Endothelial cell of umbilical vein (primary cell): ENCODE results near the gene TMEM150C. TPM values are rescaled to one million over a fixed set of nuclear protein-coding genes. Genes with fewer than 3 reads are reported as not detected.

Experiments used
- BruUV-seq: library from RNA; stranded (reverse); fragments of 400-500 nt; replicated peaks from 2 replicates; lab custom pipeline; 2021; lab: Mats Ljungman, UMichigan
- CTCF ChIA-PET: fragments of 300-600, 350-600 bp; sonication (Branson Sonifier 250); formaldehyde crosslinking; loops from one replicate; lab custom pipeline; 2021; ENCODE audit warnings: antibody characterized with exemption, inconsistent platforms; lab: Charles Lee
- POLR2A ChIA-PET: fragments of 300-600, 350-600 bp; sonication (Branson Sonifier 250); formaldehyde crosslinking; loops from one replicate; lab custom pipeline; 2021; ENCODE audit warnings: antibody characterized with exemption, inconsistent platforms; lab: Charles Lee
- DNase-seq: peaks from one replicate; pipeline ENCODE4 v3.0.0-alpha.2; 2011; ENCODE audit warnings: low read depth, low spot score
- FAIRE-seq: peaks from 2 replicates; lab custom pipeline; 2011; peaks lifted over from hg19 to GRCh38; lab: Jason Lieb, UNC
- H2AFZ ChIP-seq: 2 replicates; pipeline ENCODE4 v1.6.0; 2012; ENCODE audit warnings: low read depth, low read length, control low read depth, inconsistent platforms
- H3K27ac ChIP-seq: 2 replicates; pipeline ENCODE4 v1.5.1; 2011; ENCODE audit warnings: low read depth, mild to moderate bottlenecking, control low read depth, low read length, moderate library complexity; ENCODE audit not compliant: insufficient read depth
- H3K27me3 ChIP-seq, 2 experiments: 2 replicates each; pipeline versions ENCODE4 v1.6.0 to v1.6.1; 2011; ENCODE audit warnings: low read length in 2 of 2, mixed read lengths in 1 of 2; ENCODE audit not compliant: control insufficient read depth in 2 of 2, insufficient read depth in 2 of 2
- H3K36me3 ChIP-seq, 2 experiments: 2 replicates in 1 of 2; 3 replicates in 1 of 2; pipeline ENCODE4 v1.5.1; 2011; ENCODE audit warnings: low read length in 2 of 2, mild to moderate bottlenecking in 1 of 2, moderate library complexity in 1 of 2; ENCODE audit not compliant: control insufficient read depth in 2 of 2, insufficient read depth in 2 of 2; ENCODE audit errors: extremely low read depth in 1 of 2
- H3K4me1 ChIP-seq: 3 replicates; pipeline ENCODE4 v1.5.1; 2011; ENCODE audit warnings: mild to moderate bottlenecking, low read length; ENCODE audit not compliant: control insufficient read depth, insufficient read depth; ENCODE audit errors: extremely low read depth
- H3K4me2 ChIP-seq: 2 replicates; pipeline ENCODE4 v1.6.1; 2011; ENCODE audit warnings: low read length, control low read depth, mixed read lengths; ENCODE audit not compliant: insufficient read depth
- H3K4me3 ChIP-seq, 3 experiments: fragments of 200-600 bp in 1 of 3; sonication (generic), shearing (Covaris generic) in 1 of 3; replicated peaks in 1 of 3; 2 replicates each; pipeline ENCODE4 v1.5.1; 2011 to 2016; ENCODE audit warnings: control low read depth in 3 of 3, low read length in 3 of 3, mild to moderate bottlenecking in 2 of 3, inconsistent platforms in 1 of 3, low read depth in 1 of 3, moderate library complexity in 1 of 3; ENCODE audit not compliant: insufficient read depth in 1 of 3
- H3K79me2 ChIP-seq: 2 replicates; pipeline ENCODE4 v1.6.0; 2012; ENCODE audit warnings: low read length, inconsistent platforms; ENCODE audit not compliant: control insufficient read depth, insufficient read depth
- H3K9ac ChIP-seq: replicated peaks from 2 replicates; pipeline ENCODE3; 2011; ENCODE audit warnings: low read length, control low read depth; ENCODE audit not compliant: insufficient read depth; ENCODE audit errors: extremely low read depth
- H3K9me1 ChIP-seq: replicated peaks from 3 replicates; pipeline ENCODE4 v1.6.0; 2011; ENCODE audit warnings: mild to moderate bottlenecking, low read length; ENCODE audit not compliant: control insufficient read depth, insufficient read depth; ENCODE audit errors: extremely low read depth
- H3K9me3 ChIP-seq: replicated peaks from 2 replicates; pipeline ENCODE4 v1.5.1; 2012; ENCODE audit warnings: low read length, inconsistent platforms; ENCODE audit not compliant: control insufficient read depth, insufficient read depth
- H4K20me1 ChIP-seq: replicated peaks from 2 replicates; pipeline ENCODE3; 2011; ENCODE audit warnings: mild to moderate bottlenecking, low read length; ENCODE audit not compliant: control insufficient read depth, insufficient read depth; ENCODE audit errors: extremely low read depth
- CTCF ChIP-seq, 2 donors: IDR thresholded peaks; 1 replicate in 1 of 2; 2 replicates in 1 of 2; pipeline ENCODE4 v1.5.1; 2011; ENCODE audit warnings: low read length in 2 of 2, mild to moderate bottlenecking in 2 of 2, moderate library complexity in 2 of 2, control low read depth in 1 of 2, inconsistent platforms in 1 of 2, low read depth in 1 of 2; ENCODE audit not compliant: insufficient read depth in 1 of 2; ENCODE audit errors: extremely low read depth in 1 of 2
- EZH2 ChIP-seq: IDR thresholded peaks from 2 replicates; pipeline ENCODE4 v1.6.1; 2012; ENCODE audit warnings: borderline replicate concordance, low read depth, mild to moderate bottlenecking, moderate library complexity, low read length, inconsistent platforms; ENCODE audit not compliant: severe bottlenecking
- FOS ChIP-seq: IDR thresholded peaks from 2 replicates; pipeline ENCODE4 v1.6.1; 2011; ENCODE audit warnings: mild to moderate bottlenecking, low read length, moderate library complexity, borderline replicate concordance; ENCODE audit not compliant: insufficient read depth
- GATA2 ChIP-seq: IDR thresholded peaks from 2 replicates; pipeline ENCODE4 v1.7.0; 2011; ENCODE audit warnings: low read depth, mild to moderate bottlenecking, moderate library complexity, mixed read lengths, low read length; ENCODE audit not compliant: insufficient read length, insufficient read depth
- JUN ChIP-seq: IDR thresholded peaks from 2 replicates; pipeline ENCODE4 v1.6.1; 2011; ENCODE audit warnings: borderline replicate concordance, low read depth; ENCODE audit not compliant: insufficient read length, insufficient read depth
- MAX ChIP-seq: IDR thresholded peaks from 2 replicates; pipeline ENCODE4 v1.6.1; 2011; ENCODE audit not compliant: insufficient read depth, insufficient read length
- MYC ChIP-seq: IDR thresholded peaks from one replicate; pipeline ENCODE4 v1.6.1; 2011; ENCODE audit warnings: mild to moderate bottlenecking, low read depth, low read length
- POLR2A ChIP-seq: IDR thresholded peaks from 2 replicates; pipeline ENCODE4 v1.6.1; 2012; ENCODE audit warnings: low read depth, mild to moderate bottlenecking, control low read depth, low read length
- POLR2AphosphoS5 ChIP-seq: IDR thresholded peaks from 2 replicates; pipeline ENCODE4 v1.6.1; 2012; ENCODE audit warnings: low read depth, mild to moderate bottlenecking, control low read depth, low read length, moderate library complexity; ENCODE audit not compliant: insufficient read depth
- dilution Hi-C: fragments of 300-500 bp; cut with MboI; formaldehyde crosslinking; loops from one replicate; pipeline ENCODE4 v1.15.0; 2019; ENCODE audit warnings: low sequenced_read_pairs; ENCODE audit not compliant: extremely low pct_ligation_motif_present
- intact Hi-C: fragments of 100-400 bp; cut with micrococcal nuclease; formaldehyde crosslinking; loops from one replicate; pipeline ENCODE4 v1.10.0; 2022
- polyA plus RNA-seq, 4 experiments: library from polyadenylated mRNA; depleted of rRNA in 3 of 4; stranded (reverse) in 3 of 4; unstranded in 1 of 4; fragments of >200 nt; gene quantifications; 2 replicates each; pipeline versions ENCODE4 v1.2.1 to v1.2.3, GENCODE V29; 2011 to 2012; ENCODE audit warnings: missing spikeins in 1 of 4
- total RNA-seq: library from RNA; stranded (reverse); gene quantifications from 2 replicates; pipeline ENCODE4 v1.2.3, GENCODE V29; 2021

TMEM150C gene
- total and polyA plus RNA-seq, 2 donors (not counting 3 experiments of a cell fraction or from before 2014, with no cell fraction given) = 4.1 to 6.6 TPM

- BruUV-seq = no TSS peak
- peaks cover 8 to 9% of the 10 kb centered on the region in 2 experiments for H3K27me3 ChIP-seq
- H3K79me2 ChIP-seq = no peaks in the 10 kb centered on the region
- H3K4me3 ChIP-seq = no peak overlapping the region
- H3K4me2 ChIP-seq = no peak overlapping the region
- ChIA-PET POLR2A (no interaction called here), CTCF (interaction anchor here (1.2 to 1.8 kb wide), 2 partner anchors 32 to 107 kb away, joined by 3 to 5 read pairs; no protein-coding TSS in a partner anchor)
- DNase-seq = no peak
- H3K4me1 ChIP-seq = no peaks in the 10 kb centered on the region
- no peak overlapping the region for H3K27ac ChIP-seq
- no peaks in the 10 kb centered on the region for H3K9me3 ChIP-seq
- no peaks in the 10 kb centered on the region for H3K9me1 ChIP-seq
- H3K9ac ChIP-seq = no peak overlapping the region
- FAIRE-seq = no peak
- H4K20me1 ChIP-seq = no peaks in the 10 kb centered on the region
- no peak for TF ChIP-seq JUN
- TF ChIP-seq MAX = no peak
- no peak for TF ChIP-seq FOS
- TF ChIP-seq POLR2AphosphoS5 = no peak
- TF ChIP-seq POLR2A = no peak
- TF ChIP-seq EZH2 = no peak
- TF ChIP-seq GATA2 = no peak
- no peak for TF ChIP-seq CTCF (IDR thresholded peaks at IDR 0.05; ENCODE audit: extremely low read depth in 1 of 2, insufficient read depth in 1 of 2, low read depth in 1 of 2, low read length in 2 of 2)
- TF ChIP-seq MYC = no peak
- dilution Hi-C loops = no loop called here
- no peak overlapping the region for H2AFZ ChIP-seq
- H3K36me3 ChIP-seq = no peaks in the 10 kb centered on the region
- intact Hi-C loops = no loop called here
Observed at GRCh38 chr4:82569076-82569475, 7.3 kb upstream of the TMEM150C start.
